Mesenchymal stem cell (in vitro differentiated cells and primary cell): ENCODE measurements around the gene ADGRG7.
A peak's percentile ranks its signal among the peaks of the same experiment; 100 is the strongest.

Experiments
- DNase-seq: peaks from one replicate; pipeline ENCODE4 v3.0.0-alpha.2; 2013
- H2AFZ ChIP-seq: one replicate; pipeline ENCODE4 v1.6.1; 2013; ENCODE audit warnings: low read depth, mild to moderate bottlenecking, control low read depth, inconsistent platforms, low read length, moderate library complexity
- H2AK5ac ChIP-seq: 2 replicates; pipeline ENCODE4 v1.6.1; 2013; ENCODE audit warnings: low read length, moderate library complexity, mild to moderate bottlenecking, inconsistent platforms; ENCODE audit not compliant: severe bottlenecking
- H2BK120ac ChIP-seq: one replicate; pipeline ENCODE4 v1.6.1; 2013; ENCODE audit warnings: low read depth, mild to moderate bottlenecking, inconsistent platforms, low read length, moderate library complexity
- H2BK12ac ChIP-seq, 2 experiments: one replicate each; pipeline ENCODE4 v1.6.1; 2013; ENCODE audit warnings: inconsistent platforms in 2 of 2, low read length in 2 of 2, mild to moderate bottlenecking in 2 of 2, moderate library complexity in 2 of 2, control low read depth in 1 of 2
- H2BK15ac ChIP-seq: one replicate; pipeline ENCODE4 v1.6.1; 2013; ENCODE audit warnings: mild to moderate bottlenecking, low read depth, inconsistent platforms; ENCODE audit not compliant: poor library complexity, severe bottlenecking
- H2BK5ac ChIP-seq: 2 replicates; pipeline ENCODE4 v1.6.1; 2013; ENCODE audit warnings: low read depth, mild to moderate bottlenecking, low read length, control low read depth, inconsistent platforms; ENCODE audit not compliant: poor library complexity, severe bottlenecking
- H3K14ac ChIP-seq, 2 experiments: one replicate each; pipeline ENCODE4 v1.6.1; 2013; ENCODE audit warnings: inconsistent platforms in 2 of 2, low read length in 2 of 2, control low read depth in 1 of 2, mild to moderate bottlenecking in 1 of 2, moderate library complexity in 1 of 2
- H3K18ac ChIP-seq, 2 experiments: one replicate each; pipeline ENCODE4 v1.6.1; 2013; ENCODE audit warnings: inconsistent platforms in 2 of 2, low read length in 2 of 2, control low read depth in 1 of 2, low read depth in 1 of 2, mild to moderate bottlenecking in 1 of 2
- H3K23ac ChIP-seq, 2 experiments: one replicate each; pipeline ENCODE4 v1.6.1; 2013; ENCODE audit warnings: inconsistent platforms in 2 of 2, low read length in 2 of 2, mild to moderate bottlenecking in 2 of 2, moderate library complexity in 2 of 2, control low read depth in 1 of 2
- H3K27ac ChIP-seq: 2 replicates; pipeline ENCODE4 v1.5.1; 2013; ENCODE audit warnings: mild to moderate bottlenecking, moderate library complexity, low read length, control low read depth, inconsistent platforms; ENCODE audit not compliant: poor library complexity, severe bottlenecking
- H3K27me3 ChIP-seq, 2 experiments: 2 replicates each; pipeline versions ENCODE4 v1.6.1 to v1.7.0; 2013; ENCODE audit warnings: low read length in 2 of 2, mild to moderate bottlenecking in 2 of 2, moderate library complexity in 2 of 2, control low read depth in 1 of 2, inconsistent platforms in 1 of 2; ENCODE audit not compliant: control insufficient read depth in 1 of 2, insufficient read depth in 1 of 2
- H3K36me3 ChIP-seq, 2 experiments: 2 replicates each; pipeline versions ENCODE4 v1.6.1 to v1.7.0; 2013; ENCODE audit warnings: low read length in 2 of 2, control low read depth in 1 of 2, inconsistent platforms in 1 of 2, low read depth in 1 of 2, mild to moderate bottlenecking in 1 of 2; ENCODE audit not compliant: insufficient read depth in 2 of 2, control insufficient read depth in 1 of 2
- H3K4ac ChIP-seq, 2 experiments: one replicate each; pipeline ENCODE4 v1.6.1; 2013; ENCODE audit warnings: inconsistent platforms in 2 of 2, low read length in 2 of 2, mild to moderate bottlenecking in 2 of 2, moderate library complexity in 2 of 2, control low read depth in 1 of 2, low read depth in 1 of 2
- H3K4me1 ChIP-seq: 2 replicates; pipeline ENCODE4 v1.6.1; 2013; ENCODE audit warnings: low read depth, low read length, control low read depth; ENCODE audit not compliant: control insufficient read depth, insufficient read depth
- H3K4me2 ChIP-seq: 2 replicates; pipeline ENCODE4 v1.6.1; 2013; ENCODE audit warnings: low read length, mild to moderate bottlenecking, inconsistent platforms; ENCODE audit not compliant: poor library complexity, severe bottlenecking
- H3K4me3 ChIP-seq, 2 experiments: 2 replicates each; pipeline versions ENCODE4 v1.5.1 to v1.7.0; 2013; ENCODE audit warnings: low read length in 2 of 2, mild to moderate bottlenecking in 2 of 2, control low read depth in 1 of 2, low read depth in 1 of 2; ENCODE audit not compliant: insufficient read depth in 1 of 2
- H3K79me1 ChIP-seq: replicated peaks from 2 replicates; pipeline ENCODE4 v1.6.1; 2013; ENCODE audit warnings: mild to moderate bottlenecking, control low read depth, low read length, inconsistent platforms; ENCODE audit not compliant: poor library complexity, severe bottlenecking
- H3K9ac ChIP-seq: 2 replicates; pipeline ENCODE4 v1.7.0; 2013; ENCODE audit warnings: mild to moderate bottlenecking, low read length, moderate library complexity
- H3K9me3 ChIP-seq: 2 replicates; pipeline ENCODE4 v1.7.0; 2013; ENCODE audit warnings: mild to moderate bottlenecking, low read length; ENCODE audit not compliant: control insufficient read depth
- H4K8ac ChIP-seq: one replicate; pipeline ENCODE4 v1.6.1; 2013; ENCODE audit warnings: inconsistent platforms, mild to moderate bottlenecking, low read length, moderate library complexity
- H4K91ac ChIP-seq: one replicate; pipeline ENCODE4 v1.6.1; 2013; ENCODE audit warnings: mild to moderate bottlenecking, low read length, inconsistent platforms
- WGBS: methylation state at CpG from one replicate; pipeline ENCODE4 v1.1.7; 2013; ENCODE audit warnings: mixed read lengths; 5-methylcytosine and 5-hydroxymethylcytosine counted together

ADGRG7 gene

GRCh38 chr3:100703865-100704264 lies 94.5 kb downstream of the ADGRG7 start:
- no peak overlapping the region for H3K18ac ChIP-seq
- WGBS: 75% methylated on average over 4 of the region's 4 CpGs
- no peak overlapping the region for H3K4me3 ChIP-seq
- no peak overlapping the region for H3K4ac ChIP-seq
- no peak overlapping the region for H2BK5ac ChIP-seq
- no peak overlapping the region for H4K8ac ChIP-seq
- no peak overlapping the region for H4K91ac ChIP-seq
- H3K27ac ChIP-seq: no peak overlapping the region
- no peak overlapping the region for H2BK12ac ChIP-seq
- H3K9ac ChIP-seq: no peak overlapping the region
- H3K4me2 ChIP-seq: no peak overlapping the region
- no peak overlapping the region for H2AFZ ChIP-seq
- no peak overlapping the region for H3K14ac ChIP-seq
- peaks cover 0 to under 1% of the 10 kb centered on the region in 2 experiments for H3K27me3 ChIP-seq
- no peak overlapping the region for H3K23ac ChIP-seq
- H2BK15ac ChIP-seq: no peak overlapping the region
- H3K36me3 ChIP-seq: no peaks in the 10 kb centered on the region
- no peak overlapping the region for H2AK5ac ChIP-seq
- H3K9me3 ChIP-seq: no peaks in the 10 kb centered on the region
- no peak overlapping the region for H2BK120ac ChIP-seq
- no peaks in the 10 kb centered on the region for H3K79me1 ChIP-seq
- DNase-seq: no peak
- H3K4me1 ChIP-seq: no peaks in the 10 kb centered on the region

GRCh38 chr3:100706365-100706764 lies 97.0 kb downstream of the ADGRG7 start:
- Histone ChIP-seq H2AFZ (no peak overlapping the region), H3K4me2 (no peak overlapping the region), H2AK5ac (no peak overlapping the region), H2BK12ac (no peak overlapping the region), H3K14ac (no peak overlapping the region), H2BK15ac (no peak overlapping the region), H3K18ac (no peak overlapping the region), H3K4me3 (no peak overlapping the region), H3K4me1 (peaks cover 3% of the 10 kb centered on the region), H3K9ac (no peak overlapping the region), H3K27ac (no peak overlapping the region), H4K91ac (no peak overlapping the region), H3K36me3 (peaks cover 3% of the 10 kb centered on the region in 2 experiments), H2BK5ac (no peak overlapping the region), H3K79me1 (no peaks in the 10 kb centered on the region), H3K23ac (peak overlapping the region in 1 of 2 experiments; percentile 72), H3K27me3 (no peaks in the 10 kb centered on the region), H3K4ac (no peak overlapping the region), H3K9me3 (no peaks in the 10 kb centered on the region), H4K8ac (no peak overlapping the region), H2BK120ac (no peak overlapping the region)
- 67% methylated on average over 1 of the region's 3 CpGs for WGBS
- DNase-seq: no peak

GRCh38 chr3:100708644-100708988 lies 99.2 kb downstream of the ADGRG7 start:
- H3K9me3 ChIP-seq: no peaks in the 10 kb centered on the region
- peak overlapping the region; percentile 43 to 69 for H3K4ac ChIP-seq
- H2BK12ac ChIP-seq: no peak overlapping the region
- peak overlapping the region in 1 of 2 experiments; percentile 70 for H3K4me3 ChIP-seq
- H3K27ac ChIP-seq: peak overlapping the region; percentile 87
- peaks cover 3% of the 10 kb centered on the region for H3K4me1 ChIP-seq
- peaks cover 3 to 12% of the 10 kb centered on the region in 2 experiments for H3K36me3 ChIP-seq
- H4K91ac ChIP-seq: no peak overlapping the region
- peak overlapping the region; percentile 83 for H3K9ac ChIP-seq
- H2BK5ac ChIP-seq: no peak overlapping the region
- H4K8ac ChIP-seq: peak overlapping the region; percentile 83
- no peaks in the 10 kb centered on the region for H3K27me3 ChIP-seq
- WGBS: 96% methylated on average over 3 of the region's 3 CpGs
- H2AFZ ChIP-seq: no peak overlapping the region
- no peak overlapping the region for H2BK15ac ChIP-seq
- peak overlapping the region; percentile 24 for H2BK120ac ChIP-seq
- no peak for DNase-seq
- no peaks in the 10 kb centered on the region for H3K79me1 ChIP-seq
- peak overlapping the region in 1 of 2 experiments; percentile 79 for H3K18ac ChIP-seq
- peak overlapping the region; percentile 67 for H3K4me2 ChIP-seq
- no peak overlapping the region for H3K14ac ChIP-seq
- peak overlapping the region; percentile 81 for H2AK5ac ChIP-seq
- no peak overlapping the region for H3K23ac ChIP-seq

- peak; percentile 99 for DNase-seq
- peaks cover 3% of the 10 kb centered on the region for H3K4me1 ChIP-seq
- peaks cover 8 to 18% of the 10 kb centered on the region in 2 experiments for H3K36me3 ChIP-seq
- peak within 1 kb of the TSS; percentile 87 for H4K8ac ChIP-seq
- H3K18ac ChIP-seq: peak within 1 kb of the TSS; percentile 92 to 99
- WGBS: under 1% methylated on average over 41 of the region's 76 CpGs
- peak within 1 kb of the TSS; percentile 96 for H2BK120ac ChIP-seq
- peak within 1 kb of the TSS; percentile 95 to 99 for H3K4ac ChIP-seq
- peak within 1 kb of the TSS; percentile 89 for H2BK15ac ChIP-seq
- H2BK5ac ChIP-seq: peak within 1 kb of the TSS; percentile 98
- H3K4me2 ChIP-seq: peak within 1 kb of the TSS; percentile 80
- peak within 1 kb of the TSS in 1 of 2 experiments; percentile 87 for H3K23ac ChIP-seq
- peak within 1 kb of the TSS; percentile 83 to 96 for H3K4me3 ChIP-seq
- H3K14ac ChIP-seq: peak within 1 kb of the TSS in 1 of 2 experiments; percentile 98
- no peak within 1 kb of the TSS for H2AFZ ChIP-seq
- no peak within 1 kb of the TSS for H2BK12ac ChIP-seq
- H3K27me3 ChIP-seq: no peaks in the 10 kb centered on the region
- no peaks in the 10 kb centered on the region for H3K9me3 ChIP-seq
- peak within 1 kb of the TSS; percentile 98 for H4K91ac ChIP-seq
- peak within 1 kb of the TSS; percentile 91 for H3K9ac ChIP-seq
- H3K27ac ChIP-seq: peak within 1 kb of the TSS; percentile 95
- no peaks in the 10 kb centered on the region for H3K79me1 ChIP-seq
- H2AK5ac ChIP-seq: peak within 1 kb of the TSS; percentile 81
These were observed 99.8 kb downstream of the ADGRG7 start, which contains the start of gene TFG for GRCh38 chr3:100708989-100709841. TSS of gene TFG (plus strand) at chr3:100709494. CDS start at chr3:100713686, 4,192 bp downstream.
